Stimulated activated CD8-positive, alpha-beta memory T cell treated with anti-CD3 and anti-CD28 coated beads, Interleukin-2, amount 100 ng/mL, for 48 hours (primary cell): ENCODE data around the gene PSRC1.
A peak's percentile ranks its signal among the peaks of the same experiment; 100 is the strongest.
"Not testable (repeated sequence)": the region's sequence is repeated elsewhere in the genome, so short reads cannot be mapped to it uniquely, and the experiment has no call there.

Source experiments
- DNase-seq, 2 donors: peaks; one replicate each; pipeline ENCODE4 v3.0.0-alpha.2; 2020; ENCODE audit warnings: low read depth in 2 of 2

The PSRC1 gene

DNA sequence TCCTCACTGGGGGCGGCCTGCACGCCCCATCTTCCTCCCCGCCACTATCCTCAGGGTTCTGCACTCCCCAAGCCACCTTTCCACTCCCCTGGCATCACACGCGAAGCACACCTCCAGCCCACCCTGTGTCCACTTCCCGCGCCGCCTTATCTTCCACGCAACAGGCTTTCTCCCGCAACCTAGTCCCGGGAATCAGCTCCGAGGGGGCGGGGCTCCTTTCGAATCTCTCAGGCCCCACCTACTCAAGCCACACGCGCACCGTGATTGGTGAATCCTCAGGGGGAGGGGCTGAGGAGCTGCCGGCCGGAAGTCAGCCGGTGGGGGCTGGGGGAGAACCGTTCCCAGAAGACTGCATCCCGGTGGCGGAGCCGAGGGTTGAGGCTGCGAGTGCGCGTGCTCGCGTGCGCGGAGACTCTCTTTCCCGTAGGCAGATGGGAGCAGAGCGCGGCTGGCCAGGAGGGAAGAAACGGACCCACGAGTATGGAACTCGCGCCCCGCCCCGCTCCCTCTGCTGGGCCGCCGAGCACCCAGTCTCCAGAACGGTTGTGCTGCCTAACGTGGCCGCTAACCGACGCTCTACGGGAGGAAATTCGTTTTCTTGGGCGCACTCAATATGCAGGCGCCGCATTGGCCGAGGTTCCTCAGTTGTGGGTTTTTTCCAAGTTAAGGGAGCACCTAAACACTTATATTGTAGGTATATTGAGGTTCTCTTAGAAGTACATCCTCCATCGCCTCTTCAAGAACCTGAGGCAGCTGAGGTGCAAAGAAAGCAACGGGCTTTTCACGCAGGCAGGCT is at the start of gene PSRC1:
TSS of gene PSRC1 (minus strand) at position 194 of the 796 bp plus-strand sequence.
- peak; percentile 85 for DNase-seq

DNA sequence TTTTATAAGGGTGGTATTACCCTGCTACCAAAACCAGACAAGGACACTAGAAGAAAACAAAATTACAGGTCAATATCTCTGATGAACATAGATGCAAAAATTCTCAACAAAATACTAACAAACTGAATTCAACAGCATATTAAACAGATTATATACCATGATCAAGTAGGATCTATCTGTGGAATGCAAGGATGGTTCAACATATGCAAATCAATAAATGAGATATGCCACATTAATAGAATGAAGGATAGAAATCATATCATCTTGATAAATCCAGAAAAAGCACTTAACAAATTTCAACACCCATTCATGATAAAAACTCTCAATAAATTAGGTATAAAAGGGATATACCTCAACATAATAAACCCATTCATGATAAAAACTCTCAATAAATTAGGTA is 48.2 kb upstream of the PSRC1 start:
- DNase-seq: no peak

- DNase-seq: no peak
These were observed 44.3 kb upstream of the PSRC1 start for GRCh38 chr1:109327285-109327684.

GRCh38 chr1:109322974-109323373 is 40.0 kb upstream of the PSRC1 start:
- no peak for DNase-seq

GRCh38 chr1:109319114-109319513 is 36.2 kb upstream of the PSRC1 start:
- DNase-seq: no peak

GRCh38 chr1:109316506-109316905 is 33.6 kb upstream of the PSRC1 start:
- no peak for DNase-seq

GRCh38 chr1:109315288-109315687 is 32.3 kb upstream of the PSRC1 start:
- no peak for DNase-seq

DNA sequence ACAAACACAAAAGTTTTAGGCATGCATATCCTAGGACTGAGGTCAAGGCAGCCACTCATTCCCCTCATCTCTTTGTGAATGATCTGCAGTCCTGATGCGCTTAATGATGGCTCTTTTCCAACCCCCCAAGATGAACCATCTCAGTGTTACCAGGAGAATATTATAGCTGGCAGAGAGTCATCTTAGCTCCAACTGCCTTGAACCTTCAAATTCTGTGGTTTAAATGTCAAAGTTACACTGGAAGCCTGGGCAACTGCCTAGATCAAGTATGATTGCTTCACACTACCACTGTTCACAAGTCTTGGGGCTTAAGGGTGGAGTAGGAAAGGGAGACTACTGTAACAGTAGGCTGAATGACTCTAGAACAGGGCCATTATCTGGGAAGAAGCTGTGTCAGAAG is 31.9 kb upstream of the PSRC1 start:
- DNase-seq: no peak

DNA sequence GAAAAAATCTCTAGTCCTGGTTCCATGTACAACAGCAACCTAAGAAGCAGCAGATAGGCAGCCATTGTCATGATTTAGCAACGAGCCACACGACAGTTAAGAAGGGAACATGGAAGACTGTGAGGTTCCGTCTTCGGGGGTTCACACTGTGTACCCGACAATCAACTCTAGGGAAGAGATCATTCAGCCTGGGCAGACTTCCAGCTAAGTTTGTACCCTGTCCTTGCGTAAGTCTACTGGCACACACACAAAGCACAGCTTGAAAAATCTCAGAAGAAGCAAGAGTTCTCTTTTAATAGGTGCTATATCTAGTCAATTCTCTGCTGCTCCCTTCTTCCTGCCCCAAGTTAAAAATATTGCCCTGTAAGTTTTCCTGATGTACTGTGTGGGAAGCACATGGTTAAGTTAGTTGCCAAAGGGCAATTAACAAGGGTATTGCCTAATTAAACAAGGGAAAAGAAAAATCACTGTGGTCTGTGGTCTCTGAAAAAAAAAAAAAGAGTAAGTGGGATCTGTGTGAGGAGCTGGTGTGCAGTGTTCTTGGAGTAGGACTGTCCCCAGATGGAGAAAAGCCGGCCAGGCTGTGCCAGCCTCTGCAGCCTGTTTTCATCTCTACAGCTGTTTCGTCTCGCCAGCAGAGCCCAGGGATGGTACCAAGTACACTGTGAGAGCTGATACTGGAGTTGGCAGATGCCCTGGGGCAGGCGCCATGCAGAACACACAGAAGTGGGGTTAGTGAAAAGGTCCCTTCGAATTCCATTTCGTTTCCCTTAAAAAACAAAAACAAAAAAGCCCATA is 30.2 kb upstream of the PSRC1 start:
- no peak for DNase-seq

DNA sequence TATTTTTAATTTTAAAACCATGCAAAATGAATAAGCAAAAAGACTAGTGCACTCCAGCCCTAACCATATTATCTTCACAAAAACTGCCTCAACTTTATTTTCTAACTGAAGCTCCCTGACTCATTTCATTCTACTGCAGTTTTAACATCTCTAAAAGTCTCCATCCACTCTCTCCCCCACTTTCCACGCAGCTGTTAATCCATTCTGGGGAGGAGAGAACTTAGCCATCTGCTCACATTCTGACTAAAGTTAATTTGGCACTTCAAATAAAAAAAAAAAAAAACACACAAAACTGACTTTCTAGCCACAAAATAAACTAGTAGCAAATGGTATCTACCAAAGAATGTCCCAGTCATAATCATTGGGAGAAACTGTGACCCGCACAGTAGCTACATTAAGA is 29.3 kb upstream of the PSRC1 start:
- DNase-seq: no peak

GRCh38 chr1:109309347-109309746 is 26.4 kb upstream of the PSRC1 start:
- DNase-seq: no peak

DNA sequence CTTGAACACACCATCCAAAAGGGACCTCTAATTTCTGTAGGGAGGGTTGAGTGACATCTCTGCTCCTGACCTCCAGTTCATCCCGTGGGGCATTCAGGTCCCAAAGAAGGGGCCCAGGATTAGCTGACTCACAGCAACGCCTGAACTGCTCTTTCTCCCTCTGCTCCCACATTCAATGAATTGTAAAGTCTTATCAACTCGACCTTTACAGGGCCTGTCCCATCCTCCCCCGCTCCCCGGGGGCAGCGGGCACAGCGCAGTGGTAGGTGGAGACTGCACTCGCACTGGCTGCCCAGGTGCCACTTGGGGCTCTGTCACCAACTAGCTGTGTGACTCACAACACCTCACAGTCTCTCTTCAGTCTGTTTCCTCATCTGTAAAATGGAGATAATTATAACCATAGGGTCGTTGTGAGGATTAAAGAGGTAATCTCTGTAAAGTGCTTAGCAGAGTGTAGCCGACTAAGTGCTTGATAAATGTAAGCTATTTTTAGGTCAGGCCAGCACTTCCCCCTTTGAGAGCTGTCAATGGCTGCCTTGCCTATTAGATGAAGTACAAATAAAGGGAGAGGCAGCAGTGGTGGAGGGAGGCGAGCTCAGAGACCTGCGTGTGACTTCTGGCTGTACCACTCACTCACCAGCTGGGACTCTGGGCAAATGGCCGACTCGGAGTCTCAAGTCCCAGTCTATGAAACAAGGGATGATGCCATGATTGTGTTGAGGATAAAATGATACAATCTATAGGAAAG is 24.5 kb upstream of the PSRC1 start:
- DNase-seq: no peak

GRCh38 chr1:109306832-109307273 is 23.9 kb upstream of the PSRC1 start, which contains the start of gene MYBPHL:
Gene MYBPHL (minus strand): TSS chr1:109307011. CDS start chr1:109306991, 20 bp downstream.
- DNase-seq: no peak

- not testable (repeated sequence) for DNase-seq
These were observed 23.0 kb upstream of the PSRC1 start for GRCh38 chr1:109305991-109306390.

DNA sequence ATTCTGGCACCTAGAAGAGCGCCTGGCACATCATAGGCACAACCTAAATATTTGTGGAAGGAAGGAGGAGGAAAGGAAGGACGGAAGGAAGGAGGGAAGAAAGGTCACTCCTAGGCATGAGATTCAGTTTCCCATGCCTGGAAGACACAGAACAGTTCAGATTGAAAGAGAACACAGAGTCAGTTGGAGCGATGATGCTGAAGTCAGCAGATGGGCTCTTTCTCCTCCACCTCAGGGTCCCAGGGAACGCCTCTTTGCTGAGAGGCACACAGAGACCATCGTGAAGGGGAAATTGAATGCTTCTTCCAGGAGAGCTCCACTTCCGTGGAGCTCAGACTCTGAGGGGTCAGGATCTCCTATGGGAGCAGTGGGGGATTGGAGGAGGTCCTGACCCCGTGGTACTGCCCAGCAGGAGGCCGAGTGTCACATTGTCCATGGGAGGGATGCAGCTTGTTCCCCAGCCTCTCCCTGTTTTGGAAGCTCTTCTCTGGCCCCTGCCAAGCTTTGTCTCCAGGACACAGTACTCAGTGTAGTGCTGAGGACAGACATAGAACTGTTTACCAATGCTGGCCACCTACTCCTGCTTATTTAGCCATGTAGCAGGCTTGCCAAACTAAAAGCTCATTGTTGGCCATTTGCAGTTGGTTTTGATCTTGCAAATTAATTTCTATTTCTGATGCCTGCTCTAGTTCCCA is 21.4 kb upstream of the PSRC1 start:
- no peak for DNase-seq

GRCh38 chr1:109301874-109302273 is 18.9 kb upstream of the PSRC1 start:
- no peak for DNase-seq

DNA sequence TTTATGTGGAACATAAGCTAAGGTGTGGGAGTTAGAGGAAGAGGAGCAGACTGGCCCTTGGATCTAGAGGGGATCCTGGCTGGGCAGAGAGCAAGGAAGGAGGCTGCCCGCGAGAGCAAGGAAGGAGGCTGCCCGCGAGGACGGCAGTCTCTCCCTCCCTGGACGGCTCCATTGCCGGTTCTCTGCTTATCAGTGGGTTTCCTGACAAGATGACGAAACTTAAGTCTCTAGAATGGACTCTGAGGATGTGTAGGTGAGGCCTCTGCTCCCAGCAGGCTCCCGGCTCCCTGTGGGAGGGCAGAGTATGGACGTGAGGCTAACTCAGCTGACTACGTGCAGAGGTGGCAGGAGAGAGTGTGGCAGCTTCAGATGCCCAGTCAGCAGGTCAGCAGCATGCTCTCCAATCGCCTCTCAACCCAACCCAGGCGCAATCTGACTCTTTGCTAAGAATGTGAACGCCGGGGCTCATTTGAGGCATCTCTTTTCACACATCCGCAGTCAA is 17.8 kb upstream of the PSRC1 start:
- DNase-seq: no peak

- no peak for DNase-seq
These were observed 16.8 kb upstream of the PSRC1 start for GRCh38 chr1:109299558-109300343.

DNA sequence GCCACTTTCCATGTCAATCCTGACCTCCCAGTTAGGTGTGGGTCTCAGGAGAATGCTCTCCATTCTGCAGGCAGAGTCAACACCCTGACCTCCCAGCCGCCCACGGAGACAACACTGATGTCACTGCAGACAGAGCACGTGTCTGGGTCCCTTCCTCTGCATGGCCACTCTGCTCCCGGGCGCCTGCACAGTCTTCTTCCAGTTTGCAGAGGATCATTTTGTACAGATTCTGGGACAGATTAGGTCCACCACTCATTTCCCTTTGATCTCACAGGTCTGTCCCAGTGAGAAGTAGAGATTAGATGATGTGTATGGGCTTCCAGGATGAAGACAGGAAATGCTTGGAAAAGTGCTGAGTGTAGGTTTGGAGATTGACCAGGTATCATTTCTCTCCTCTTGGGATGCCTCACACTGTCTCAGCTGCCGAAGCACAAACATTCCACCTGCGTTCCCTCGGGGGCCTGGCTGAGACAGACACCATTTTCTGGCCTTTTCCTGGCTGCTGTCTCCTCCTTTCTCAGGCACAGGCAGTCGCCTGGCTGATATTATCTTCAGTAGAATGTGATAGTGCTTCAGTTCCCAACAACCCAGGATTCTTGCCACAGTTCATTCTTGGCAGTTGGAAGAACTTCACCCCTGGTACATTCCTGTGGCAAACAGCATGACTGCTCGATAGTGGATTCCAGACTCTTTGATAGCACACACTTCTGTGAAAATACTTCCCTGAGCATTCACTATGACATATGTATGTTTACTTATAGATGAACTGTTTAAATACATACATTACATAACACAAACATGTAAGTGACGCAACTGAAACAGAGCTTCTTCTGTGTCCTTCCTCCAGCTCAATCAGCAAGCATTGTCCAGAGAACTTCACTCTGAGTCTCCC is 16.0 kb upstream of the PSRC1 start:
- DNase-seq: no peak

DNA sequence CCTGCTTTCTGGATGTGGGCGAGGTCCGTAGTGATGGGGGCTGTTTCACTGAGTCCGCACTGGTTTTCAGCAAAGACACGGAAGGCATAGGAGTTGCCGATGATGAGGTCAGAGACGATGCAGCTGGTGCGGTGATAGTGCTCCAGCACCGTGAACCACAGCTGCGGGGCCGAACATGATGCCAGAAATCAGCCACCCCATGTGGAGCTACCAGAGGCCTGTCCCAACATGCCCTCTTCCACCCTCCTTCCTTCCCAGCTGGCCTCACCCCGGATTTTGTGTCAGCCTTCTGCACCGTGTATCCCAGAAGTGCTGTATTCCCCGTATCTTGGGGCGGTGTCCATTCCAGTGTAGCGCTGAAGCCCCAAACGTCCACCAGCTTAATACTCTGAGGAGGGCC is 13.8 kb upstream of the PSRC1 start:
- DNase-seq: no peak
